Liver (tissue), 3 donors: ENCODE data around the gene ABCA13.

Experiments used
- ATF3 ChIP-seq: IDR thresholded peaks from 2 replicates; pipeline ENCODE4 v1.6.1; 2016; ENCODE audit warnings: antibody characterized with exemption
- CTCF ChIP-seq: fragments of 150-350 bp; IDR thresholded peaks from 2 replicates; pipeline ENCODE4 v1.5.1; 2017; ENCODE audit warnings: improper control_type of control experiment, low read depth, low read length; ENCODE audit not compliant: missing input control
- EGR1 ChIP-seq, 2 donors: IDR thresholded peaks; 2 replicates each; pipeline ENCODE4 v1.6.1; 2016 to 2018; ENCODE audit warnings: antibody characterized with exemption in 2 of 2, low read depth in 2 of 2
- FOXA1 ChIP-seq: IDR thresholded peaks from 2 replicates; pipeline ENCODE4 v1.6.1; 2016; ENCODE audit warnings: antibody characterized with exemption
- GABPA ChIP-seq, 2 donors: IDR thresholded peaks in 1 of 2; conservative IDR thresholded peaks in 1 of 2; 2 replicates each; pipeline ENCODE4 v1.6.1; 2016; ENCODE audit warnings: antibody characterized with exemption in 2 of 2, mild to moderate bottlenecking in 1 of 2, moderate library complexity in 1 of 2
- HNF4G ChIP-seq: IDR thresholded peaks from 2 replicates; pipeline ENCODE4 v1.6.1; 2016; ENCODE audit warnings: antibody characterized with exemption
- JUND ChIP-seq, 2 donors: IDR thresholded peaks; 2 replicates each; pipeline ENCODE4 v1.6.1; 2016; ENCODE audit warnings: antibody characterized with exemption in 2 of 2
- MAX ChIP-seq: IDR thresholded peaks from 2 replicates; pipeline ENCODE4 v1.6.1; 2016; ENCODE audit warnings: antibody characterized with exemption
- RAD21 ChIP-seq, 2 donors: IDR thresholded peaks; 2 replicates each; pipeline ENCODE4 v1.6.1; 2016; ENCODE audit warnings: antibody characterized with exemption in 2 of 2, mild to moderate bottlenecking in 2 of 2
- REST ChIP-seq: IDR thresholded peaks from 2 replicates; pipeline ENCODE4 v1.6.1; 2016; ENCODE audit warnings: antibody characterized with exemption, mild to moderate bottlenecking
- SP1 ChIP-seq: IDR thresholded peaks from 2 replicates; pipeline ENCODE4 v1.6.1; 2018; ENCODE audit warnings: antibody characterized with exemption, mild to moderate bottlenecking
- TAF1 ChIP-seq: conservative IDR thresholded peaks from 2 replicates; pipeline ENCODE4 v1.6.1; 2016; ENCODE audit warnings: antibody characterized with exemption, mild to moderate bottlenecking
- YY1 ChIP-seq: IDR thresholded peaks from 2 replicates; pipeline ENCODE4 v1.6.1; 2016; ENCODE audit warnings: antibody characterized with exemption, mild to moderate bottlenecking
- ZBTB33 ChIP-seq: IDR thresholded peaks from 2 replicates; pipeline ENCODE4 v1.6.1; 2016; ENCODE audit warnings: antibody characterized with exemption
- donor health status: healthy.
- donor health status: healthy.

GRCh38 chr7:48638041-48638440 lies 466.8 kb downstream of the ABCA13 start:
- TF ChIP-seq CTCF, result no peak
- TF ChIP-seq RAD21 (IDR thresholded peaks at IDR 0.05), result no peak
- TF ChIP-seq REST, result no peak
- no peak for TF ChIP-seq GABPA (IDR thresholded peaks at IDR 0.05 in 1 of 2, conservative IDR thresholded peaks at IDR 0.05 in 1 of 2)
- TF ChIP-seq JUND (IDR thresholded peaks at IDR 0.05), result no peak
- TF ChIP-seq MAX, result no peak
- no peak for TF ChIP-seq ATF3
- TF ChIP-seq YY1, result no peak
- TF ChIP-seq TAF1, result no peak
- TF ChIP-seq EGR1 (IDR thresholded peaks at IDR 0.05; ENCODE audit: low read depth in 2 of 2), result no peak
- TF ChIP-seq ZBTB33, result no peak
- no peak for TF ChIP-seq HNF4G
- no peak for TF ChIP-seq SP1
- no peak for TF ChIP-seq FOXA1
